ENCODE results near the gene RPN1.
A peak's percentile ranks its signal among the peaks of the same experiment; 100 is the strongest.

Gene RPN1

DNA sequence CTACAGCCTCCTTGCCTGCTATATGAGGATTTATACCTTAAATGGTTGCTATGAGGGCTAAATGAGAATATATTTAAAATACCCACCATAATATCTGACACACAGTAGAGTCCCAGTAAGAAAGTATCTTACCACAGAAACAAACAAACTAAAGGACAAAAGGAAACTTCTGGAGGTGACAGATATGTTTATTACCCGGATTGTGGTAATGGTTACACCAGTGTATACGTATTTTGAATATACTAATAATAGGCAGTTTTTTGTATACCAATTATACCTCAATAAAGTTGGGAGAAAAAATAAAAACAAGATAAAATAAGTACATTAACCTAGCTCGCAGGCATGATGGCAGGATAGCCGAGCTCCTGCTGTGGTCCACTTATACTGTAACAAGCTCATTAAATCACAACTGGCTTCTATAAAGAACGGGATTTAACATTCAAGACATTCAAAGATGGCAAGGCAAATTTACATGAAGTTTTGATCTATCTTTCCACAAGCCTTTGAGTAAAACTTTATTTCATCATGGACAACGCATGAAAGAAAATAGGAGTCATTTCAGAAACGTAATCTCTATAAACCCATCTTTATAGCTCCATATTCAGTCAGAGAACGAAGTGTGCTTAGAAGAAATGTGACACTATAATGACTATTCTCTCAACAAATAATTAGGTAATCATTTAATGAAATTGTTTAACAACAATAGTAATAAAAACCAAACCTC lies 1.5 kb downstream of the RPN1 start:
- no peak for DNase-seq

DNA sequence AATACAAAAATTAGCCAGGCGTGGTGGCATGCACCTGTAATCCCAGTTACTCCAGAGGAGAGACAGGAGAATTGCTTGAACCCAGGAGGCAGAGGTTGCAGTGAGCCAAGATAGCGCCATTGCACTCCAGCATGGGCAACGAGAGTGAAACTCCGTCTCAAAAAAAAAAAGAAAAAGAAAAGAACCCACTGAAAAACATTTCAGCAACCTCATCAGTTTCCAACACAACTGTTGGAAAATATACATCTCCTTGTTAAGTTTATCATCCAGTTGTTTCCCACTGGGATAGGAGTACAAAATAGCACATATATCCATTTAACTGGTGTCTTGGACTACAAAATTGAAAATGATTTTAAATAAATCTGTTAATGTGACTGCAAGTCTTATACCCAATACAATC lies 2.2 kb downstream of the RPN1 start:
- DNase-seq, result no peak

DNA sequence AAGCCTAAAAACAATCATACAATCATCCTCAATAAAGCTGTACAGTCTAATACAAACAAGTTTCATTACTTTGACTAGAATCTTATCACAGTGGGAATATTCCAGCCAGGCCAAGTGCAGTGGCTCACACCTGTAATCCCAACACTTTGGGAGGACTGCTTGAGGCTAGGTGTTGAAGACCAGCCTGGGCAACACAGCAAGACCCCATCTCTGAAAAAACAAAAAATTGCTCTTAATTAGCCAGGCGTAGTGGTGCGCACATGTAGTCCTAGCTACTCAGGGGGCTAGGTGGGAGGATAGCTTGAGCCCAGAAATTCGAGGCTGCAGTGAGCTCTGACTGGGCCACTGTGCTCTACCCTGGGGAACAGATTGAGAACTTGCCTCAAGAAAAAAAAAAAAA lies 3.3 kb downstream of the RPN1 start:
- no peak for DNase-seq

DNA sequence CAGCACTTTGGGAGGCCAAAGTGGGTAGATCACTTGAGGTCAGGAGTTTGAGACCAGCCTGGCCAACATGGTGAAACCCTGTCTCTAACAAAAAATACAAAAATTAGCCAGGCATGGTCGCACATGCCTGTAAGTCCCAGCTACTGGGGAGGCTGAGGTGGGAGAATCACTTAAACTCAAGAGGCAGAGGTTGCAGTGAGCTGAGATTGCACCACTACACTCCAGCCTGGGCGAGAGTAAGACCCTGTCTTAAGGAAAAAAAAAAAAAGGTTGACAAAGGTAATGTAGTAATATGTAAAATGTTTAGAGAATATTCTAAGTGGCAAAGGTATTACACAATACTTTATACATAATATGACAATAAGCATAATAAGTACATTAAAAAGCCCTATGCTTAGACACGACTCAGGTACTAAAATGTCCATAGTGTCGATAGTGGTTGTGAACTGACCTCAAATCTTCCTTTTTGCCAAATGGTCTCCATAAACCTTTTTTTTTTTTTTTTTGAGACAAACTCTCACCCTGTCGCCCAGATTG lies 16.5 kb downstream of the RPN1 start:
- no peak for DNase-seq

DNA sequence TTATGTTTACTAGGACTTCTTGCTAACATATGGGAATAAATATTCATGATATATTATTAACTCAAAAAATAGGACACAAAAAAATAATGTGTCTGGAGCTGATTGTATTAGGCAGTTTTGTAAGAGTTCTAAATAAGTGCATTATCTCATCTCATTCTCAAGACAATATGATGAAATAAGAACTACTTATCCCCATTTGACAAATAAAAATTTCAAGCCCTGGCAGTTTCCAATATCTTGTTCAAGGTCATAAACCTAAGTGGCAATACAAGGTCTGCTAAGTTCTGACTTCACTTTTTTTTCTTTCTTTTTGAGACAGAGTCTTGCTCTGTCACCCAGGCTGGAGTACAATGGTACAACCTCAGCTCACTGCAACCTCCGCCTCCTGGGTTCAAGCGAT lies 18.3 kb downstream of the RPN1 start:
- DNase-seq, result no peak

DNA sequence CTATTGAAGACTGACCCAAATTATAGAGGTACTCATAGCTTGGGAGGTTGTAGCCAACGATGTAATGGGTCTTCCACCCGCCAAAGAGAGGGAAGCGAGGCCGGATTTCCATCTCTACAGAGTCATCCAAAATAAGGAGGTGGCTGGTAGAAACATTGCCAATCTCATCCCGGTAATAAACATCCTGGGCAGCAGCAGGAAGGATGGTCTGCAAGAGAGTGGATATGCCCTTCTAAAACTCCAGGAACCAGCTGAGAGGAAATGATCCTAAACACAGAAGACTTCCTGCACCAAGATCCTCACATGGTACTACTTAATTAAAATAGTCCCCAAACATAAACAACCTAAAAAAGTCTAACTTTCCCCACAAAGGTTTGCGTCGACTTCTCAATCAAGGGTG lies 20.7 kb downstream of the RPN1 start:
- no peak for DNase-seq

DNA sequence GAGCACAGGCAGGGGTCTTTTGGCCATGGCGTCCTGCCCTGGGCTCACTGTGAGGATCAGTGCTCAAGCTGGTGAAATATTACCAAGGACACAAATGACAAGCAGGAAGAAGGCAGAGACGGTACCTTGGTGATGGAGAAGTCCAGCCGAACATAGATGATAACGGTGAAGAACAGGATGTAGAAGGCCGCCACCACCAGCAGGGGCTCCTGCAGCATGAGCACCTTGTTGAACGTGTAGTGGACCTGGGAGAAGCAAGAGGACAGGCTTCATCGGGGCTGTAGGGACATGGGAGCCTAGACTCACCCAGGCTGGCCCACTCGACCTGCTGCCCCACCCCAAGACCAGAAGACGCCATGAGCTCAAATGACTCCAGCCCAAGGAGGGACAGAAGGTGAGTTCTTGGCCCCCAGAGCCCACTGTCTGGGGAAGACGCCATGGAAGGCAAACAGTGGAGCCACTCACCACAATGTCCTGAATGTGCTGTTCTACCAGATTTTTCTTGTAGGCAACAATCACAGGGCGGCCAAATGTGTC lies 25.1 kb downstream of the RPN1 start:
- DNase-seq, result no peak

DNA sequence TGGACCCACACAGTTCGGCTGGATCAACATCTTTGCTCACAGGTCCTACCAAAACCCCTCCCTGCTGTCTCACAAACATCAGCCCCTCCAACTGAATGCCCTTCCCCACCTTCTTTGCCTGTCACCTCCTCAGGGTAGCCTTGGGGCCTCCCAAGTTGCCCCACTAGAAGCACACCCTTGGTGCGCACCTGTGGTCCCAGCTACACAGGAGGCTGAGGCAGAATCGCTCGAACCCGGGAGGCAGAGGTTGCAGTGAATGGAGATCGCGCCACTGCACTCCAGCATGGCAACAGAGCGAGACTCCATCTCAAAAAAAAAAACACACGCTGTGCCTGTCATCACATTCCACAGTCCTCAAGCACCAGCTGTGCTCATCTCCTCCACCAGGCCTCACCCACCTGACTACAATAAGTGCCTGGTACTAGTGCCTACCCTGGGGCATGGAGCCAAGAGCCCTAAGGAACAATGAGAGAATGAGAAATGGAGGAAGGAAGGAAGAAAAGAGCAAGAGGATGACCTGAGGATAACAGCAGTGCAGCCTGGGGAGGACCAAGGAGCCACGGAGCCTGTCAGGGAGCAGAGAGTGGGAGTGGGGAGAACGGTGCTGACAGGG lies 26.0 kb downstream of the RPN1 start:
- no peak for DNase-seq

DNA sequence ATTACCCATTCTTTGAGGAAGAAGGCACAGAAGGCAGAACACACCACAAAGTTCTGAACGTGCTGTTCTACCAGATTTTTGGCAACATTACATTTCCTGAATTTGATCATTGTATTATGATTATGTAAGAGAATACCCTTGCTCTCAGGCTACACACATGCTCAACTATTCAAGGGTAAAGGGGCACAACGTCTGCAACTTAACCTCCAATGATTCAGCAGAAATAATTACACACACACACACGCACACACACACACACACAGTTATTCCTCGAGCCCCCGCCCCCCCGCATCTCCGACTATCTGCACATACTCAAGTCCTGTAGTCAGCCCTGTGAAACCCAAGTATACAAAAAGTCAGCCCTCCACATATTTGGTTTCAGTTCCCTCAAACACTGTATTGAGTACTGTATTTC lies 26.8 kb downstream of the RPN1 start:
- peak; percentile 39 for DNase-seq

DNA sequence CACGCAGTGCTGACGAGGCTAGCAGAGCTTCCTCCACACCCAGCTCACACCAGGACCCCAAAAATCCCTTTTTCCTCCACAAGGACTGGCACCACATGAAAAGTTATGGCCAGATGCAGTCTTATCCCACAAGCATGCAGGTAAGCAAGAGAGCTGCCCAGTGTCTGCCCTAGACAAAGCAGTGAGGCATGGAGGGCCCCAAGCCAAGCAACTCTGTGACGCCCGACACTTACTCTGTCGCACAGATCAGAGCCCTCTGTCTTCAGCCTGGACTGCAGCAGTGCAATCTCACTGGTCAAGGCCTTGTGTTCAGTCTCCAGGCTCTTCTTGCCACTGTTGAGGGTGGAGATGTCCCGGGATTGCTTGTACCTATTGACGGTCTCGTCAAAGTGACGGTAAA lies 28.7 kb downstream of the RPN1 start:
- no peak for DNase-seq

DNA sequence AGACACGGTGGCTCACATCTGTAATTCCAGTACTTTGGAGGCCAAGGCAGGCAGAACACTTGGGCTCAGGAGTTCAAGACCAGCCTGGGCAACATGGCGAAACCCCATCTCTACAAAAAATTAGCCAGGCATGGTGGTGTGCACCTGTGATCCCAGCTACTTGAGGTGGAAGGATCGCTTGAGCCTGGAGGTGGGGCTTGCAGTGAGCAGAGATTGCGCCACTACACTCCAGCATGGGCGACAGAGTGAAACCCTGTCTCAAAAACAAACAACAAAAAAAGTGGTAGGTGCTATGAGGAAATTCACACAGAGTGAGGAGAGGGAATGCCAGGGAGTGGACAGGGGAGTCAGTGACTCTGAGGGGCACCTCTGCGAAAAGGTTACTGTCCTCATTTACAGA lies 29.4 kb downstream of the RPN1 start:
- DNase-seq, result no peak

DNA sequence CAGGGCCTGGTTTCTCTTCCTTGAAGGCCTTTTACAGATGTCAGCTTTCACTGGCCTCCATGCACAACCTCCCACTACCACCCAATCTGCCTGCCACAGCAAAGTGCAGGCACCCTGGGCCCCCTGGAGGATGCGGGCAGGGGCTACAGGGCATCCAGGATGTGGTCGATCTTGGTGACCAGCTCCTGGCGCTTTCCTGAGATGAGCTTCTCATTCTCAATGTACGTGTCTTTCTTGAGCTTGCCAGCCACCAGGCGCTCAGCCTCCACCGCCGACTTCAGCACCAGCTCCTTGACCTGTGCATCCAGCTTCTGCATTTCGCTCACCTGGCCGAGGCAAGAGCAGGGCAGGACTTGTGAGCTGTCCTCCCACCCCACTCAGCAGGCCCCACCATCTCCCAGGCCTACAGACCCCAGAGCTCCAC lies 30.3 kb downstream of the RPN1 start:
- no peak for DNase-seq

DNA sequence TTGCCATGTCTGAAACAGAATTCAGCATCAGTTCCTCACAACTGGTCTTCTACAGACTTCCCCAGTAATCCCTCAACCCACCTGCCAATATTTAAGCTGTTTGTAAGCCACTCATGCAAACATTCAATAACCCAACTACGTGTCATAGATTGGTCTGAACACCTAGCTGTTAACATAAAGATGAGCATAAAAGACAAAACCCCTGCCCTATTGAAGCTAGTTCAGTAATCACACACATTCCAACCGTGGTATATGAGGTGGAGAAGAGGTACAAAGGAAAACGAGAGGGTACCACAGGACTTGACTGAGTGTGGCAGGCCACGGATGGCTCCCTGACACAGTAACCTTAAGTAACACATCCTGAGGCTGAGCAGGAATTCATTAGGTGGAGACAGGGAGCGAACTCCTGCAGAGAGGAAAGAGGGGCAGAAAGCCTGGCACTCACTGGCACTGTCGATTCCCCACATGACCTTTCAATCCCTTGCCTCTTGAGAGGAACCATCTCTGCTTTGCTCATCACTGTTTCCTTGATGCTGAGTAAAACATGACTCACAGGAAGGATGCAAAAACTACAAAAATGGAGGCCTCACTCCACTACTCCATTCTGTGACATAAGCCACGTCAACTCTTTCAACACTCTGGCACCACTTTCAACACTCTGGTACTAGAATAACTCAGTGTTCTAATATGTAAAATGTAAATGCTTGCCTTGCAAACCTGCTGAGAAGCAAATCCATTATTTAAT lies 31.3 kb downstream of the RPN1 start:
- peak; percentile 87 for DNase-seq

DNA sequence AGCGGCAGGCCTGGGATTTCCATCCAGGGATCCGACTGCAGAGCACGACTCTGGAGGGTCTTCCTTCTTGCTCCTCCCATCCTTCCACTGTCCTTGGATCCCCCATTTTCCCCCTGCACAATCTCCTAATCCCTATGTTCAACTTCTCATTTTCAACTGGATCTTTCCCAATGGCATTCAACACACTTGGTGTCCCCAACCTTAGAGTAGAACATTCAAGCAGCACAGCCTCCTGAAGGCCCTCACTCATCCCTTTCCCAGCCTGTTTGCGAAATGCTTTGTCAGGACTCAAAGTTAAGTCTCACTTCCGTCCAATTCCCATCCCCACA lies 32.3 kb downstream of the RPN1 start:
- DNase-seq, result no peak

DNA sequence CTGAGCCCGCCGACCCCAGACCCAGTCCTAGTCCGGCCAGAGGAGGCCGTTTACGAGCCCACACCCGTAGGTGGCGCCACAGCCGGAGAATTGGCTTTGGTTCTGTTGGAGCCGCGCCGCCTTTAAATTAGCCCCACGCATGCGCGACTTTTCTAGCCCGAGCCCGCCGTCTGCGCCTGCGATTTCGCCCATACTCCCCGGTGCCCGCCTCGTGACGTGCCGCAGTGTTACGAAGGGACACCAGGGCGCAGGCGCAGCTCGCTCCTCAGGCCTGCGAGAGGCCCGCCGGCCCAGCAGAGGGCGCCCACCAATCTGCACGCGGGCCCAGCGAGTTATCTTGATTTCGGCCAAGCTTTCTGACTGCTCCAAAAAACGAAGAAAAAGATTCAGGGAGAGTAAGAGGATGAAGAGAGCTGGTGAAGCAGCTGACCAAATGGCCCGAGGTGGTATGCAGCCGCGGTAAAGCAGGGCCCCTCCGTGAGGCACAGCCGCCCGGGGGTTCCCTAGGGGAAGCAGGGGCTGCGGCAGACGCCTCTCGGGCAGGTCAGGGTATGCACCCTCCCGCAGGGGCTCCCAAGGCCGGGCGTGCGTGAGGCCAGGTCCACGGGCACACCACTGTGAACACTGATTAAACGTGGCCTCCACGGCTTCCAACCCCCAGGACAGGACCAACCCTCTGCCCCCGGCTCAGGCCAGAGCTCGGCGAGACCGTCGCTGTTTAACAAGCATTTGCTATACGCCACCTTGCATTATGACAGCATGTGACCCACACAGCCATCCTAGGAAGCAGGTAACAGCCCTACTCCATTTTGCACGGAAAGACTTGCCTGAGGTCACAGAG lies 32.8 kb downstream of the RPN1 start:
- peak; percentile 94 for DNase-seq

DNA sequence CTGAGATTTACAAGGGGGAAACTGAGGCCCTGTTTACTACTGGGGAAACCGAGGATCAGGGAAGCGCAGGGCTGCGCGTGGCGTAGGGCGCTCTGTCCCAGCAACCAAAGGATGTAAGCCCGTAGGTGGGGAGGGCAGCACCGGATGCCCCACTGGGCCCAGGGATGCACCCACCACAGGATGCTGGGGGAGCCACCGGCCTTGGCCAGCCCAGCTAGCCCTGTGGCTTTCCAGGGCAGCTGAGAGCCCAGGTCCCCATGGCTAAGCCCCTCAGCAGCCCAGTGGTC lies 33.4 kb downstream of the RPN1 start:
- DNase-seq, result no peak

DNA sequence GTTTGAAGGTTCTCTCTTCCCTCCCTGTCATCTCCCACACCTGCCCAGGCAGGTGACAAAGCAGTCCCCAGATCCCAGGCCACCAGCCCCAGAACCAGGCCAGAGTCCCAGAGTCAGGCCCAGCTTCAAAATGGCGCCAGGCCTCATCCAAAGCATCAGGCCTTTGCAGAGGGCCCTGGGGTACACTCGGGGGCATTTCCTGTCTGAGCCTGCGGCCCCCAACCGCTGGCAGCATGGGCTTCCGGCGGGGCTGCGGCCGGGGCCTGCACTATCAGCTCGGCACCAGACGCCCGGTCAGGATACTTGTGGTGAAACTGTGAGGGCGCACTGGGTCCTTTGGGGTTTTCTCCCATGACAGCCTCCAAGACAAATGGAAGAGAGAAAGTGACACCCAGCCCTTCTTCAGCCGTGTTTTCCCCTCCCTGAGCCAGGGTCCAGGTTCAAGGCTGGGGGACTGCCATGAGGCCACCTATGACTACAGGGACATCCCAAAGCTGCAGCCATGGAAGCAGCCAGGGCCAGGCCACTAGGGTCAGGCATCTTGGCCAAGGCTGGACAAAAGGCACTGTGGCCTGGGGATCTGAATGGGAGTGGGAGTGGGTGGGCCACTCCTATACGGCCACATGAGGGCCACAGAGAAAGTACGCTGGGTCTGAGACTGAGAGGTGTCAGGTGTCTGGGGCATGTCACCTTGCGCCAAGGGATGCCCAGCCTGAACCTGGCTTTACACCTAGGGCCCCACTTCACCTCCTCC lies 33.9 kb downstream of the RPN1 start:
- DNase-seq, result no peak

DNA sequence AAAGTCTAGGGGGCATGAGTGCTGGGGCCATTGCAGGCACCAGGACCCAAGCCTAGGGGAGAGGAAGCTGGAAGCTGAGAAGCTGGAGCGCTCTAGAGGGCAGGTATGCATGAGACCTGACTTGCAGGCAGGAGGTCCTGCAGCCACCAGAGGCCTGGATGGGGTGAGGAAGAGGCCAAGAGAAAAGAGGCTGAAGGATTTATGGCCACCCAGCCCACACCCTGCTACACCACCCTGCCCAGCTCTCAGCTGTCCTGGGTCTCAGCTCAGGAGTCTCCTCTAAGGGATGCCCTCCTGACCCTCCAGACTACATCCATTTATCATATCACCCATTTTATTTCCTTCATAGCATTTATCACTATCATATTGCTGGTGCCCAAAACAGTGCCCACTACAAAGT lies 36.5 kb downstream of the RPN1 start:
- DNase-seq, result no peak

DNA sequence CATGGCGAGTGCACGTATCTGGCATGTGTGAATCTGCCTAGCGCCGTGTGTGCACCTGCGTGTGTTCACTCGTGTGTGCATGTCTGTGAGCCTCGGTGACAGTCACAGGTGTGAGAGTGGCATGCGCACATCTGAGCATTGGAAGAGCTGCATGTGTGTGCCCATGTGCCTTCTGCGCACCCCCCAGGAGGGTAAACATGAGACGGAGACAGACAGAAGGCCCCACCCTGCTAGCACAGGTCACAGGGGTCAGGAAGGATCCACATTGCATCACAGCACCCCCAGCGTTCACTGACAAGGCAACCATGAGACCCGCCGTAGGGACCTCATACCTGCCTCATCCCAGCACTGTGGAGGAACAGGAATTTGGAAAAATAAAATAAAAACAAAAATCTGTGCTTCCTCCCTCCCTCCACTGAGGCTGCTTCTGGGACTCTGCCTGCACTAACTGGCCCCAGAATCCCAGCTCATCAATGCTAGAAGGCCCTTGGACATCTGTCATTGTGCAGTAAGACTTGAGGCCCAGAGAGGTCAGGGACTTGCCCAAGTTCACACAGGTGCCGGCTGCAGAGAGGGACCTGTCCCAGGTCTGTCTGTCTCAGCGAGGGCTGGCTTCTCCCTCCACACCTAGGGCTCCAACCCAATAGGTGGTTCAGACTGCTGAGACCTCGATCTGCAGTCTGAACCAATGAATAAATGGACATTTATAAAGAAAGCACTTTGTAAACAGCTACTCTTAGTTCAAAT lies 37.4 kb downstream of the RPN1 start:
- DNase-seq, result no peak

DNA sequence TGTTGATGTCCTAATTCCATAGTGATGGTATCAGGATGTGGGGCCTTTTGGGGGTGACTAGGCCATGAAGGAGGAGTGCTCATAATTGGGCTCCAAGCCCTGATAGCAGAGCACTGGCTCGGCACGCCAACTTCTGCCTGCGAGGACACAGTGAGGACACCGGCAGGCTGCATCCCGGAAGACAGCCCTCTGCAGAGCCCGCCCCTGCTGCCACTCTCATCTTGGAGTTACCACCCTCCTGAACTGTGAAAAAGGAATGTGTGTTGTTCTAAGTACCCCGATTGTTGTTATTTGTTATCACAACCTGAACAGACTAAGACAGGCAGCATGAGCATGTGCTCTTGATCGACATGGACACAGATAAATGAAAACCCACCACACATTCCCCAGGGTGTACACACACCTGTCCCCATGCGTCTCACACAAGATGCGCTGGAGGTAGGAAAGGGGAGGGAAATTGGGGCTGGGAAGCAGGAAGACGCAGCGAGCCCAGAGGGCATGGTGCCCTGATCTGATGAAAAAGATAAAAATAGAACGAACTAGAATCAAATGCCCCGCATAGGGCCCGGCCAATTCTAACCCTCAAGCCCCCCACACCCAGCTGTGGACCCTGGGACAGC lies 40.1 kb downstream of the RPN1 start:
- no peak for DNase-seq

DNA sequence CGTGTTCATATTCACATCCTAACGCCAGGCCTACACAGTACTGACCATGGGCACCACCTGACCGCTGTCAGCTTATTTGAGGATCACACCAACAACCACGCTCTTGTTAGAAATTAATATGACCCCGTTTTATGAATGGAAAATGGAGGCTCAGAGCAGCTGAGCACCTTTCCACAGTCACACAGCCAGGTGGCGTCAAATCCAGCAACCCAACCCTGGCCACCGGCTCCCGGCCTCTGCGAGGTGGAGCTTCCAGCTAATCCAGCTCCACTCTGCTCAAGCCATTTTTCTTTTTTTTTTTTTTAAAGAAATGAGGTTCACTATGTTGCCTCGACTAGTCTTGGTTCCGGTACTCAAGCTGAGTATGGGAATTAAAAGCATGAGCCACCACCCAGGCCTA lies 41.3 kb downstream of the RPN1 start:
- no peak for DNase-seq
